ENCODE results near the gene BBS4.
"Not testable (repeated sequence)": the region's sequence is repeated elsewhere in the genome, so short reads cannot be mapped to it uniquely, and the experiment has no call there.

The BBS4 gene

DNA sequence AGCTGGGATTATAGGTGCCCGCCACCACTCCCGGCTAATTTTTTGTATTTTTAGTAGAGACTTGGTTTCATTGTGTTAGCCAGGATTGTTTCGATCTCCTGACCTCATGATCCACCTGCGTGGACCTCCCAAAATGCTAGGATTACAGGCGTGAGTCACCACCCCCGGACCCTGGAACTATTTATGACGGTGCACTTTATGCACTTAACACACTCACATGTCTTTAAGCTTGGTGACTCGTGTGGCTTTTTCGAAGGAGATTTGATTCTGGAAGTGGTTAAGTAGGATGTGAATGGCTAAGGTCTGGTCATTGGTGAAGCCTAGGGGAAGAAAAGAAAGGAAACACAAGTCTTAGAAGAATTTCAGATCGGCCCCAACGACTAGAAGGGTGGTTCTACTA lies 20.3 kb downstream of the BBS4 start:
- H3K27me3 ChIP-seq (ENCODE audit: insufficient read depth, low read length): no peaks in the 10 kb centered on the region

DNA sequence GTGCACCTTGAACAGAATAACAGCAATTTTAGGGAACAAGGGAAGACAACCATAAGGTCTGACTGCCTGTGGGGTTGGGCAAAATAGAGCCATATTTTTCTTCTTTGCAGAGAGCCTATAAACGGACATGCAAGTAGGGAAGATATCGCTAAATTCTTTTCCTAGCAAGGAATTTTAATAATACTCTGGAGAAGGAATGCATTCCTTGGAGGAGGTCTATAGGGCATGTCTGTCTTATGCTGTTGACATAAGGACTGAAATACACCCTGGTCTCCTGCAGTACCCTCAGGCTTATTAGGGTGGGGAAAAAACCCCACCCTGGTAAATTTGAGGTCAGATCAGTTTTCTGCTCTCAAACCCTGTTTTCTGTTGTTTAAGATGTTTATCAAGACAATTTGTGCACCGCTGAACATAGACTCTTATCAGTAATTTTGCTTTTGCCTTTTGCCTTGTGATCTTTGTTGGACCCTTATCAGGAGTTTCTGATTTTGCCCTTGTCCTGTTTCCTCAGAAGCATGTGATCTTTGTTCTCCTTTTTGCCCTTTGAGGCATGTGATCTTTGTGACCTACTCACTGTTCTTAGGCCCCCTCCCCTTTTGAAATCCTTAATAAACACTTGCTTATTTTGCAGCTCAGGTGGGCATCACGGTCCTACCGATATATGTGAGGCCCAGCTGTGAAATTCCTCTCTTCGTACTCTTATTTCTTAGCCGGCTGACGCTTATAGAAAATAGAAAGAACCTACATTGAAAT lies 22.7 kb downstream of the BBS4 start:
- H3K4me3 ChIP-seq (ENCODE audit: low read depth, low read length); H2AFZ ChIP-seq (ENCODE audit: low read length, unreplicated experiment); H3K27me3 ChIP-seq (ENCODE audit: insufficient read depth, low read length); H3K36me3 ChIP-seq (ENCODE audit: insufficient read depth, low read length); H3K4me1 ChIP-seq (ENCODE audit: control insufficient read depth, insufficient read depth, low read length, unreplicated experiment); H3K79me2 ChIP-seq (ENCODE audit: control insufficient read depth, insufficient read depth, low read length, unreplicated experiment); H3K27ac ChIP-seq (ENCODE audit: low read depth, low read length): not testable (repeated sequence)

More for the DNA sequence above, 20.3 kb downstream of the BBS4 start:
- Histone ChIP-seq H3K79me2 (ENCODE audit: control insufficient read depth, insufficient read depth, low read length, unreplicated experiment) (no peaks in the 10 kb centered on the region), H3K36me3 (ENCODE audit: insufficient read depth, low read length) (no peaks in the 10 kb centered on the region), H2AFZ (ENCODE audit: low read length, unreplicated experiment) (no peak overlapping the region), H3K4me3 (ENCODE audit: low read depth, low read length) (no peak overlapping the region), H3K27ac (ENCODE audit: low read depth, low read length) (no peak overlapping the region), H3K4me1 (ENCODE audit: control insufficient read depth, insufficient read depth, low read length, unreplicated experiment) (no peaks in the 10 kb centered on the region)

DNA sequence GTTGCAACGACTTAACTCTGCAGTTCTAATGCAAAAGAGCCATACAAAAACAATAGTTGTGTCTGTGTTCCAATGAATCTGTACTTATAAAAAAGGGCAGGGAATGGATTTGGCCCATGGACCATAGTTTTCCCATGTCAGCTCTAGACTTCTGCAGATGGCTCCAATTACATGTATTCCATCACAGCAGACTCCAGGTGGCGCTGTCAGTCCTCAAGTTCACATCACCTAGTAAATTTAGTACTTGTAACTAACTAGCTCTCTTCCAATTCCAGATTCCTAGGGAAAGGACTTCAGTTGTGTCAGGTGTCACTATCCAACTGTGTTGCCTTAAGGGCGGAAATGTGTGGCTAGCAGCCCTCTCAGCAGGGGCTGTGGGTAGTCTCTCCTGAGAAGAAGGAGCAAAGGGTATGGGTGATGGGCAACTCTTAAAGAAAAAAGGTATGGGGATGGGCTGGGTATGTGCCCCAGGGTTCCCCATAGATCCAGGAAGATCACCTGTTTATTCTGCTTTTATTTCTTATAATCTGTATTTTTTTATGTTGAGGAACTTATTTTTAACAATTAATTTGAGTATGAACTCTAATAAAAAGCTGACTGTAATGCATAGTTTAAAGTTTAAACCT lies 36.2 kb downstream of the BBS4 start:
- Histone ChIP-seq H3K79me2 (ENCODE audit: control insufficient read depth, insufficient read depth, low read length, unreplicated experiment) (no peaks in the 10 kb centered on the region), H2AFZ (ENCODE audit: low read length, unreplicated experiment) (no peak overlapping the region), H3K4me3 (ENCODE audit: low read depth, low read length) (no peak overlapping the region), H3K27ac (ENCODE audit: low read depth, low read length) (no peak overlapping the region), H3K4me1 (ENCODE audit: control insufficient read depth, insufficient read depth, low read length, unreplicated experiment) (no peaks in the 10 kb centered on the region), H3K36me3 (ENCODE audit: insufficient read depth, low read length) (no peaks in the 10 kb centered on the region), H3K27me3 (ENCODE audit: insufficient read depth, low read length) (no peaks in the 10 kb centered on the region)

DNA sequence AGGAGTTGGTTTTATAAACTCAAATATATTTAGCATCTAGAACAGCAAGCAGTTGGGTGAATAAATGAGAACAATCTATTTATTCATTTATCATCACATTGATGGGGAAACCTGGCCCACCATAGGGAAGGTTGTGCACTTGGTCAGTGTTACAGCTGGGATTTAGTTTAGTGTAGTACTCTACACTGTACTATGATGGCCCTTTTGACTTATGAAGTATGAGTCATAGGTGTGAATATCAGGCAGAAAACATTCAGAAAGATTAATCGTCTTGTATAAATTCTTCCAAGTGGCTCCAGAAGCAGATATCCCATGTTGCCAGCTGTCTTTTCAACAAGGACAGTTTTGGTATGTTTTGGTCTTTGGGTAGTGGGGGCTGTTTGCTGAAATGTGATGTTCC lies 38.0 kb downstream of the BBS4 start:
- Histone ChIP-seq H3K4me1 (ENCODE audit: control insufficient read depth, insufficient read depth, low read length, unreplicated experiment) (no peaks in the 10 kb centered on the region), H3K27ac (ENCODE audit: low read depth, low read length) (no peak overlapping the region), H3K27me3 (ENCODE audit: insufficient read depth, low read length) (no peaks in the 10 kb centered on the region), H2AFZ (ENCODE audit: low read length, unreplicated experiment) (no peak overlapping the region), H3K4me3 (ENCODE audit: low read depth, low read length) (no peak overlapping the region), H3K79me2 (ENCODE audit: control insufficient read depth, insufficient read depth, low read length, unreplicated experiment) (no peaks in the 10 kb centered on the region), H3K36me3 (ENCODE audit: insufficient read depth, low read length) (no peaks in the 10 kb centered on the region)

DNA sequence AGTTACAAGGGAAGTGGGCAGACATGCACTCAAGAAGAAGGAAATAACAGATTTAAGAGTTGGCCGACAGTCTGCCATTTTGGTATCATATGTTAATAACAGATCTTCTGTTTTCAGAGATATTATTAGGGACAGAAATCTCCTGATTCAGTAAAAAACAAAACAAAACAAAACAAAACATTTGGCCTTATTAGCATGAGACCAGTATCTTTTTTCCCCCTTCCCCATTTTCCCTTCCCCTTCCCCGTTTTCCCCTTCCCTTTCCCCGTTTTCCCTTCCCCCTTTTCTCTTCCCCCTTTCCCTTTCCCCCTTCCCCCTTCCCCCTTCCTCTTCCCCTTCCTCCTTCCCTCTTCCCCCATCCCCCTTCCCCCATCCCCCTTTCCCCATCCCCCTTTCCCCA lies 39.4 kb downstream of the BBS4 start:
- Histone ChIP-seq H2AFZ (ENCODE audit: low read length, unreplicated experiment) (no peak overlapping the region), H3K27me3 (ENCODE audit: insufficient read depth, low read length) (no peaks in the 10 kb centered on the region), H3K4me3 (ENCODE audit: low read depth, low read length) (no peak overlapping the region), H3K79me2 (ENCODE audit: control insufficient read depth, insufficient read depth, low read length, unreplicated experiment) (no peaks in the 10 kb centered on the region), H3K36me3 (ENCODE audit: insufficient read depth, low read length) (no peaks in the 10 kb centered on the region), H3K27ac (ENCODE audit: low read depth, low read length) (no peak overlapping the region), H3K4me1 (ENCODE audit: control insufficient read depth, insufficient read depth, low read length, unreplicated experiment) (no peaks in the 10 kb centered on the region)

DNA sequence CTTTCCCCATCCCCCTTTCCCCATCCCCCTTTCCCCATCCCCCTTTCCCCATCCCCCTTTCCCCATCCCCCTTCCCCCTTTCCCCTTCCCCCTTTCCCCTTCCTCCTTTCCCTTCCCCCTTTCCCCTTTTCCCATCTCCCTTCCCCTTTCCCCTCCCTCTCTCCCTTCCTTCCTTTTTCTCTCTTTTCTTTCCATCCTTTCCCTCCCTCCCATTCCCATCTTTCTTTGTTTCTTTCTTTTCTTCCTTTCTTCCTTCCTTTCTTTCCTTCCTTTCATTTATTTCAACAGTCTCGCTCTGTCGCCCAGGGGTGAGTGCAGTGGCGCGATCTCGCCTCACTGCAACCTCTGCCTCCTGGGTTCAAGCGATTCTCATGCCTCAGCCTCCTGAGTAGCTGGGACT lies 39.8 kb downstream of the BBS4 start:
- H3K36me3 ChIP-seq (ENCODE audit: insufficient read depth, low read length); H3K27me3 ChIP-seq (ENCODE audit: insufficient read depth, low read length); H3K79me2 ChIP-seq (ENCODE audit: control insufficient read depth, insufficient read depth, low read length, unreplicated experiment); H3K27ac ChIP-seq (ENCODE audit: low read depth, low read length); H3K4me1 ChIP-seq (ENCODE audit: control insufficient read depth, insufficient read depth, low read length, unreplicated experiment); H3K4me3 ChIP-seq (ENCODE audit: low read depth, low read length); H2AFZ ChIP-seq (ENCODE audit: low read length, unreplicated experiment): not testable (repeated sequence)

DNA sequence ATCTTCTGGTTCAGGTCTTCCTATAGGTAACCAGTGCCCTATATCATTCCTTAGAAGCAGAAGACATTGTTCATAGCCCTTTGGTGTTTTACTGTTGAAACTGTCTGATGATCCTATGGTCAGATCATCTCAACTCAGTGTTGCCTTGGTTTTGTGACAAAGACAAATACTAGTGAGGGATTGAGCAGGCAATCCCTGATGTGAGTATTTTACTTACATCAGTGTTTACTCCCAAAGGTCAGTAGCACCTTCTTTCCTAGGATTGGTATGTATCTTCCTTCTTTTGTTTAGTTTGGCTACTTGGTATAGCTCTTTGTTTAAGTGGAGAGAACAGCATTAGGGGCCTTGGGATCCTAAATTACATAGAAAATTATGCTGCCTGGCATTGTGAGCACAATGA lies 41.1 kb downstream of the BBS4 start:
- Histone ChIP-seq H3K27ac (ENCODE audit: low read depth, low read length) (no peak overlapping the region), H3K79me2 (ENCODE audit: control insufficient read depth, insufficient read depth, low read length, unreplicated experiment) (no peaks in the 10 kb centered on the region), H2AFZ (ENCODE audit: low read length, unreplicated experiment) (no peak overlapping the region), H3K4me1 (ENCODE audit: control insufficient read depth, insufficient read depth, low read length, unreplicated experiment) (no peaks in the 10 kb centered on the region), H3K4me3 (ENCODE audit: low read depth, low read length) (no peak overlapping the region), H3K27me3 (ENCODE audit: insufficient read depth, low read length) (no peaks in the 10 kb centered on the region), H3K36me3 (ENCODE audit: insufficient read depth, low read length) (no peaks in the 10 kb centered on the region)

DNA sequence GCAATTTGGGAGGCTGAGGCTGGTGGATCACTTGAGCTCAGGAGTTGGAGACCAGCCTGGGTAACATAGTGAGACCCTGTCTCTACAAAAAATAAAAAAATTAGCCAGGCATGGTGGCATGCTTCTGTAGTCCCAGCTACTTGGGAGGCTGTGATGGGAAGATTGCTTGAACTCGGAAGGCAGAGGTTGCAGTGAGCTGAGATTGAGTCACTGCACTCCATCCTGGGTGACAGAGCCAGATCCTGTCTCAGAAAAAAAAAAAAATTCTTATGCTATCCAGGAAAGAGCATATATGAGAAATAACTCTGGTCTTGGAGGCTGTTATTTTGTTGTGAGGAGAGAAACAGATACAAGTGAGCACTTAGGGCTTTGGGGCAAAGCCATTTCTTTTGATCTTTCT lies 42.2 kb downstream of the BBS4 start:
- H3K27me3 ChIP-seq (ENCODE audit: insufficient read depth, low read length); H2AFZ ChIP-seq (ENCODE audit: low read length, unreplicated experiment); H3K4me1 ChIP-seq (ENCODE audit: control insufficient read depth, insufficient read depth, low read length, unreplicated experiment); H3K36me3 ChIP-seq (ENCODE audit: insufficient read depth, low read length); H3K79me2 ChIP-seq (ENCODE audit: control insufficient read depth, insufficient read depth, low read length, unreplicated experiment); H3K4me3 ChIP-seq (ENCODE audit: low read depth, low read length); H3K27ac ChIP-seq (ENCODE audit: low read depth, low read length): not testable (repeated sequence)

DNA sequence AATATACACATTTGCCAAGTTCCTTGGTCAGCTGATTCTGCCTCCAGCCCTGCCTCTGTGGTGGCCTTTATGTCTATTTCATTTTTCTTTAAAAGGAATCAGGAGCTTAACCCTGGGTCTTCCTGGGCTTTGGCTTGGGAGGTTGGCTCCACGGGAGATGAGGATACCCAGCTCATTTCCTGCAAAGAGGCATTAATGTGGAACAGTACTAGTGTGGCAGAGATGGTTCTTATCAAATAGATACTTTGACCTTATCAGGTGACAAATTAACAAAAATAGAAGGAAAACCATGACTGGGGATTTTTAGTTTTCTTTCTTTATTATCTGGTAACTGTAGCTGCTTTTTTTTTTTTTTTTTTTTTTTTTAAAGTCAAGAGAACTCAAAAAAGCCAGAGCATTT lies 42.8 kb downstream of the BBS4 start:
- Histone ChIP-seq H3K4me3 (ENCODE audit: low read depth, low read length) (no peak overlapping the region), H2AFZ (ENCODE audit: low read length, unreplicated experiment) (no peak overlapping the region), H3K36me3 (ENCODE audit: insufficient read depth, low read length) (no peaks in the 10 kb centered on the region), H3K27me3 (ENCODE audit: insufficient read depth, low read length) (no peaks in the 10 kb centered on the region), H3K4me1 (ENCODE audit: control insufficient read depth, insufficient read depth, low read length, unreplicated experiment) (no peaks in the 10 kb centered on the region), H3K27ac (ENCODE audit: low read depth, low read length) (no peak overlapping the region), H3K79me2 (ENCODE audit: control insufficient read depth, insufficient read depth, low read length, unreplicated experiment) (no peaks in the 10 kb centered on the region)

DNA sequence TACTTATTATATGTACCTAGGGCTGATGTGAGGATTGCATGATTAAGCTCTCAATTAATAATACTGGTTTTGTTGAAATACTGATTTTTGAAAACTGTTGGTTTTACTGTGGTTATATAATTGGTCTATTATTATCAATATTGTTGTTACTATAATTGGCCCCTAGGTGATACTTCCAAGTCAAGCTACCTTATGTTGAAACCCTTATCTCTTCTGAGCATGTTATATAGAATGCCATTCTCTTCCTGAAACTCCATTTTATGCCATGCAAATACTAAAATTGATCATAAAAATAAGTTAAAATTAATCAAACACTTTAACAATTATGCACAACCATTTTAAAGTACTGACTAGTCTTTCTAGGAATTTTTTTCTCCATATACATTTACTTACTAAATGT lies 46.1 kb downstream of the BBS4 start:
- H3K4me1 ChIP-seq (ENCODE audit: control insufficient read depth, insufficient read depth, low read length, unreplicated experiment): no peaks in the 10 kb centered on the region
- peaks cover 4% of the 10 kb centered on the region; the same call in 1 of the 2 replicates for H3K36me3 ChIP-seq (ENCODE audit: insufficient read depth, low read length)

DNA sequence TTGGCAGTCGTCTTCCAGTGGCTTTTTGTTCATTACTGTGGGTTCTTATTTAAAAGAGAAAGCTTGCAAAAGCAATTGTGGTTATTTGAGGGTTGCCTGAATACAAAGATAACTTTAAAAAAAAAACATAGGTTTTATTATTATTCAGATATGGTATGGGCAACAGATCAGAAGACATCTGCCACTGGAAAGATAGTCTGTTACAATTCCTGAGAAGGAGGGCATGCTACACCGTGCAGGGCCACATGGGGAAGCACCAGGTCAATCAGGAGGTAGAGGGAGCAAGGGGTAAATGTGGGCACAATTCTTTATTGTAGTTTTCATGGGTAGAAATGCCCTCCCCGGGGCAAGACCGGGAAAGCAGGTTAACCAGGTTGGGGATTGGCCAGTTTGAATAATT lies 46.5 kb downstream of the BBS4 start:
- Histone ChIP-seq H3K4me3 (ENCODE audit: low read depth, low read length) (no peak overlapping the region), H3K36me3 (ENCODE audit: insufficient read depth, low read length) (peaks cover 6% of the 10 kb centered on the region; the same call in 1 of the 2 replicates), H3K27ac (ENCODE audit: low read depth, low read length) (no peak overlapping the region)

More for the DNA sequence above, 46.1 kb downstream of the BBS4 start:
- no peak overlapping the region for H3K4me3 ChIP-seq (ENCODE audit: low read depth, low read length)
- no peaks in the 10 kb centered on the region for H3K79me2 ChIP-seq (ENCODE audit: control insufficient read depth, insufficient read depth, low read length, unreplicated experiment)
- no peak overlapping the region for H3K27ac ChIP-seq (ENCODE audit: low read depth, low read length)
- H2AFZ ChIP-seq (ENCODE audit: low read length, unreplicated experiment): no peak overlapping the region
- H3K27me3 ChIP-seq (ENCODE audit: insufficient read depth, low read length): no peaks in the 10 kb centered on the region

More for the DNA sequence above, 46.5 kb downstream of the BBS4 start:
- H3K27me3 ChIP-seq (ENCODE audit: insufficient read depth, low read length): no peaks in the 10 kb centered on the region
- H3K79me2 ChIP-seq (ENCODE audit: control insufficient read depth, insufficient read depth, low read length, unreplicated experiment): no peaks in the 10 kb centered on the region
- no peak overlapping the region for H2AFZ ChIP-seq (ENCODE audit: low read length, unreplicated experiment)
- H3K4me1 ChIP-seq (ENCODE audit: control insufficient read depth, insufficient read depth, low read length, unreplicated experiment): no peaks in the 10 kb centered on the region

Measured in ACC112 (cell line).